GM12878 (cell line): ENCODE data around the gene SCUBE3. TPM values are rescaled to one million over a fixed set of nuclear protein-coding genes. Genes with fewer than 3 reads are reported as not detected.

ENCODE experiments used
- ATAC-seq: fragments of 200-7000 bp; cut with Tn5 transposase; 3 replicates; pipeline ENCODE4 v1.9.1; 2020; ENCODE audit warnings: mild to moderate bottlenecking, moderate library complexity
- BruUV-seq: library from RNA; stranded (reverse); fragments of 400-500 nt; replicated peaks from 2 replicates; lab custom pipeline; 2021; lab: Mats Ljungman, UMichigan
- CTCF ChIA-PET: fragments of 300-600 bp; sonication (Branson Sonifier 250); formaldehyde crosslinking; extraction: SDS; loops from one replicate; lab custom pipeline; 2021; ENCODE audit warnings: inconsistent platforms; lab: Yijun Ruan, JAX
- POLR2A ChIA-PET: fragments of 350-600 bp; formaldehyde crosslinking; extraction: SDS; loops from one replicate; lab custom pipeline; 2021; ENCODE audit warnings: inconsistent platforms; lab: Charles Lee
- RAD21 ChIA-PET: fragments of 300-600 bp; sonication (Branson Sonifier 250); formaldehyde crosslinking; loops from one replicate; lab custom pipeline; 2023; ENCODE audit warnings: antibody characterized with exemption; ENCODE audit not compliant: unreplicated experiment; lab: Charles Lee
- SMC1A ChIA-PET: fragments of 300-600 bp; sonication (Branson Sonifier 250); formaldehyde crosslinking; loops from one replicate; lab custom pipeline; 2023; ENCODE audit not compliant: unreplicated experiment, uncharacterized antibody; lab: Charles Lee
- DNase-seq: peaks from one replicate; pipeline ENCODE4 v3.0.0-alpha.2; 2011; ENCODE audit warnings: low read depth, low spot score
- FAIRE-seq: peaks from 3 replicates; lab custom pipeline; 2011; peaks lifted over from hg19 to GRCh38; lab: Jason Lieb, UNC
- H2AFZ ChIP-seq: 2 replicates; pipeline ENCODE4 v1.6.0; 2011; ENCODE audit warnings: low read depth, low read length, control low read depth; ENCODE audit not compliant: control insufficient read depth
- H3K27ac ChIP-seq: 2 replicates; pipeline ENCODE4 v1.5.1; 2011; ENCODE audit warnings: control low read depth; ENCODE audit not compliant: control insufficient read depth, insufficient read depth
- H3K27me3 ChIP-seq, 2 experiments: replicated peaks in 1 of 2; 2 replicates each; pipeline versions ENCODE4 v1.6.0 to v1.6.1; 2011; ENCODE audit warnings: low read length in 1 of 2; ENCODE audit not compliant: control insufficient read depth in 2 of 2, insufficient read depth in 2 of 2
- H3K36me3 ChIP-seq, 2 experiments: 2 replicates each; pipeline ENCODE4 v1.5.1; 2011; ENCODE audit warnings: low read length in 1 of 2; ENCODE audit not compliant: control insufficient read depth in 2 of 2, insufficient read depth in 2 of 2
- H3K4me1 ChIP-seq: 2 replicates; pipeline ENCODE4 v1.6.1; 2011; ENCODE audit warnings: mild to moderate bottlenecking, low read length, moderate library complexity, mixed read lengths; ENCODE audit not compliant: control insufficient read depth, insufficient read depth
- H3K4me2 ChIP-seq: 2 replicates; pipeline ENCODE4 v1.6.0; 2011; ENCODE audit warnings: control low read depth; ENCODE audit not compliant: control insufficient read depth, insufficient read depth
- H3K4me3 ChIP-seq: fragments of 200-600 bp; sonication (generic); 2 replicates; pipeline ENCODE4 v1.5.1; 2016
- H3K79me2 ChIP-seq: 2 replicates; pipeline ENCODE4 v1.6.0; 2011; ENCODE audit warnings: low read length; ENCODE audit not compliant: control insufficient read depth, insufficient read depth
- H3K9ac ChIP-seq: 2 replicates; pipeline ENCODE4 v1.8.0; 2011; ENCODE audit warnings: low read length, control low read depth, mixed read lengths; ENCODE audit not compliant: control insufficient read depth, insufficient read depth
- H3K9me3 ChIP-seq: replicated peaks from 3 replicates; pipeline ENCODE4 v1.5.1; 2011; ENCODE audit warnings: mild to moderate bottlenecking, low read length; ENCODE audit not compliant: control insufficient read depth, insufficient read depth
- H4K20me1 ChIP-seq: 2 replicates; pipeline ENCODE4 v1.6.0; 2011; ENCODE audit not compliant: control insufficient read depth, insufficient read depth
- CHD4 ChIP-seq: fragments of 200-600 bp; sonication (generic); IDR thresholded peaks from 2 replicates; pipeline ENCODE4 v1.6.1; 2016; ENCODE audit warnings: mild to moderate bottlenecking
- GATAD2B ChIP-seq: fragments of 450-650 bp; conservative IDR thresholded peaks from 2 replicates; pipeline ENCODE4 v1.6.1; 2017; ENCODE audit warnings: low read depth, mild to moderate bottlenecking, moderate library complexity
- KDM1A ChIP-seq: fragments of 200-600 bp; sonication (generic); IDR thresholded peaks from 2 replicates; pipeline ENCODE4 v1.6.1; 2016; ENCODE audit warnings: borderline replicate concordance
- NR2C1 ChIP-seq: fragments of 450-650 bp; IDR thresholded peaks from 2 replicates; pipeline ENCODE4 v1.6.1; 2017; ENCODE audit warnings: antibody characterized with exemption, mild to moderate bottlenecking, moderate library complexity
- NRF1 ChIP-seq: conservative IDR thresholded peaks from 2 replicates; pipeline ENCODE4 v1.6.1; 2011; ENCODE audit warnings: mild to moderate bottlenecking, low read depth, low read length, improper control_type of control experiment
- SIN3A ChIP-seq: IDR thresholded peaks from 2 replicates; pipeline ENCODE4 v1.6.1; 2012; ENCODE audit warnings: low read depth, low read length, improper control_type of control experiment
- SUPT20H ChIP-seq: IDR thresholded peaks from 2 replicates; pipeline ENCODE4 v1.6.1; 2011; ENCODE audit warnings: low read depth, mild to moderate bottlenecking, low read length, moderate library complexity, borderline replicate concordance; ENCODE audit not compliant: control insufficient read depth
- WGBS: methylation state at CpG from one replicate; pipeline ENCODE4 v1.1.6; 2016; ENCODE audit warnings: low lambda C conversion rate; ENCODE audit not compliant: insufficient replicate concordance, insufficient coverage; ENCODE audit errors: missing lambda C conversion rate; 5-methylcytosine and 5-hydroxymethylcytosine counted together
- in situ Hi-C: fragments of 300-500 bp; cut with MboI; formaldehyde crosslinking; loops from 9 replicates; pipeline ENCODE4 v1.14.3; 2018; ENCODE audit warnings: mixed read lengths
- intact Hi-C: fragments of 100-400 bp; cut with micrococcal nuclease; formaldehyde crosslinking; loops from one replicate; pipeline ENCODE4 v1.14.2; 2022; ENCODE audit not compliant: unreplicated experiment
- polyA plus RNA-seq, 11 experiments: library from polyadenylated mRNA; depleted of rRNA in 4 of 11; unstranded in 6 of 11; stranded (reverse) in 5 of 11; fragments of >200 nt; fragmentation: Nextera tagmentation in 4 of 11; fragmentation: Illumina TruSeq in 1 of 11; extraction: Ambion mirVana in 4 of 11; extraction: Trizol in 1 of 11; gene quantifications; 1 replicate in 1 of 11; 2 replicates in 10 of 11; pipeline versions ENCODE4 v1.2.1 to v1.2.3, GENCODE V29; 2011 to 2016; ENCODE audit warnings: inconsistent platforms in 2 of 11, missing spikeins in 2 of 11, low read depth in 1 of 11
- total RNA-seq, 4 experiments: library from RNA; depleted of rRNA in 3 of 4; stranded (reverse); fragments of >200 nt in 3 of 4; fragmentation: Illumina TruSeq in 1 of 4; extraction: Trizol in 1 of 4; gene quantifications; 2 replicates each; pipeline versions ENCODE4 v1.2.1 to v1.2.3, GENCODE V29; 2013 to 2021
- TF ChIP-seq, protein P1 (sequence below): IDR thresholded peaks from 2 replicates; pipeline ENCODE4 v1.6.1; 2012; ENCODE audit warnings: improper control_type of control experiment, low read depth, low read length; ENCODE audit not compliant: insufficient replicate concordance
- TF ChIP-seq, protein P2 (sequence below): fragments of 450-650 bp; IDR thresholded peaks from 2 replicates; pipeline ENCODE4 v1.6.1; 2017; ENCODE audit warnings: mild to moderate bottlenecking, low read depth, inconsistent platforms; ENCODE audit not compliant: poor library complexity, severe bottlenecking
- TF ChIP-seq, protein P3 (sequence below): IDR thresholded peaks from 2 replicates; pipeline ENCODE4 v1.6.1; 2012; ENCODE audit warnings: low read depth, low read length, improper control_type of control experiment

SCUBE3 gene
- total and polyA plus RNA-seq, 10 of the 15 experiments (the other 5 are each of a cell fraction or from before 2014, with no cell fraction given), result under 0.01 to 0.20 (median 0.07) TPM; not detected in 4

GRCh38 chr6:35242486-35242885, 28.7 kb downstream of the SCUBE3 start (continued):
- TF ChIP-seq, protein P1, sequence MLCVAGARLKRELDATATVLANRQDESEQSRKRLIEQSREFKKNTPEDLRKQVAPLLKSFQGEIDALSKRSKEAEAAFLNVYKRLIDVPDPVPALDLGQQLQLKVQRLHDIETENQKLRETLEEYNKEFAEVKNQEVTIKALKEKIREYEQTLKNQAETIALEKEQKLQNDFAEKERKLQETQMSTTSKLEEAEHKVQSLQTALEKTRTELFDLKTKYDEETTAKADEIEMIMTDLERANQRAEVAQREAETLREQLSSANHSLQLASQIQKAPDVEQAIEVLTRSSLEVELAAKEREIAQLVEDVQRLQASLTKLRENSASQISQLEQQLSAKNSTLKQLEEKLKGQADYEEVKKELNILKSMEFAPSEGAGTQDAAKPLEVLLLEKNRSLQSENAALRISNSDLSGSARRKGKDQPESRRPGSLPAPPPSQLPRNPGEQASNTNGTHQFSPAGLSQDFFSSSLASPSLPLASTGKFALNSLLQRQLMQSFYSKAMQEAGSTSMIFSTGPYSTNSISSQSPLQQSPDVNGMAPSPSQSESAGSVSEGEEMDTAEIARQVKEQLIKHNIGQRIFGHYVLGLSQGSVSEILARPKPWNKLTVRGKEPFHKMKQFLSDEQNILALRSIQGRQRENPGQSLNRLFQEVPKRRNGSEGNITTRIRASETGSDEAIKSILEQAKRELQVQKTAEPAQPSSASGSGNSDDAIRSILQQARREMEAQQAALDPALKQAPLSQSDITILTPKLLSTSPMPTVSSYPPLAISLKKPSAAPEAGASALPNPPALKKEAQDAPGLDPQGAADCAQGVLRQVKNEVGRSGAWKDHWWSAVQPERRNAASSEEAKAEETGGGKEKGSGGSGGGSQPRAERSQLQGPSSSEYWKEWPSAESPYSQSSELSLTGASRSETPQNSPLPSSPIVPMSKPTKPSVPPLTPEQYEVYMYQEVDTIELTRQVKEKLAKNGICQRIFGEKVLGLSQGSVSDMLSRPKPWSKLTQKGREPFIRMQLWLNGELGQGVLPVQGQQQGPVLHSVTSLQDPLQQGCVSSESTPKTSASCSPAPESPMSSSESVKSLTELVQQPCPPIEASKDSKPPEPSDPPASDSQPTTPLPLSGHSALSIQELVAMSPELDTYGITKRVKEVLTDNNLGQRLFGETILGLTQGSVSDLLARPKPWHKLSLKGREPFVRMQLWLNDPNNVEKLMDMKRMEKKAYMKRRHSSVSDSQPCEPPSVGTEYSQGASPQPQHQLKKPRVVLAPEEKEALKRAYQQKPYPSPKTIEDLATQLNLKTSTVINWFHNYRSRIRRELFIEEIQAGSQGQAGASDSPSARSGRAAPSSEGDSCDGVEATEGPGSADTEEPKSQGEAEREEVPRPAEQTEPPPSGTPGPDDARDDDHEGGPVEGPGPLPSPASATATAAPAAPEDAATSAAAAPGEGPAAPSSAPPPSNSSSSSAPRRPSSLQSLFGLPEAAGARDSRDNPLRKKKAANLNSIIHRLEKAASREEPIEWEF, result no peak
- TF ChIP-seq GATAD2B (no peak), KDM1A (no peak)
- TF ChIP-seq, protein P2, sequence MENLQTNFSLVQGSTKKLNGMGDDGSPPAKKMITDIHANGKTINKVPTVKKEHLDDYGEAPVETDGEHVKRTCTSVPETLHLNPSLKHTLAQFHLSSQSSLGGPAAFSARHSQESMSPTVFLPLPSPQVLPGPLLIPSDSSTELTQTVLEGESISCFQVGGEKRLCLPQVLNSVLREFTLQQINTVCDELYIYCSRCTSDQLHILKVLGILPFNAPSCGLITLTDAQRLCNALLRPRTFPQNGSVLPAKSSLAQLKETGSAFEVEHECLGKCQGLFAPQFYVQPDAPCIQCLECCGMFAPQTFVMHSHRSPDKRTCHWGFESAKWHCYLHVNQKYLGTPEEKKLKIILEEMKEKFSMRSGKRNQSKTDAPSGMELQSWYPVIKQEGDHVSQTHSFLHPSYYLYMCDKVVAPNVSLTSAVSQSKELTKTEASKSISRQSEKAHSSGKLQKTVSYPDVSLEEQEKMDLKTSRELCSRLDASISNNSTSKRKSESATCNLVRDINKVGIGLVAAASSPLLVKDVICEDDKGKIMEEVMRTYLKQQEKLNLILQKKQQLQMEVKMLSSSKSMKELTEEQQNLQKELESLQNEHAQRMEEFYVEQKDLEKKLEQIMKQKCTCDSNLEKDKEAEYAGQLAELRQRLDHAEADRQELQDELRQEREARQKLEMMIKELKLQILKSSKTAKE, result no peak
- TF ChIP-seq, all 136 proteins: peak for 0

DNA sequence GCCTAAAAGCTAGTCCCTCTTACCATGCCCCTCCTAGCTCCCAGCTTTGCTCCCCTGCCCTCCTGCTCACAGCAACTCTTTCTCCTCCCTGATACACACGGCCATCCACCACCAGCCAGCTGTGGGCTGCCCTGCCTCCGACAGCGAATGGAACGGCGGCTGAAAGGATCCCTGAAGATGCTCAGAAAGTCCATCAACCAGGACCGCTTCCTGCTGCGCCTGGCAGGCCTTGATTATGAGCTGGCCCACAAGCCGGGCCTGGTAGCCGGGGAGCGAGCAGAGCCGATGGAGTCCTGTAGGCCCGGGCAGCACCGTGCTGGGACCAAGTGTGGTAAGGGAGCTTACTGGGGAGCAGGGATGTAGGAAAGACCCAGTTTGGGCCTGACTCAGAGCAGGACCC, 29.1 kb downstream of the SCUBE3 start:
- ChIA-PET POLR2A (interaction anchor here (0.8 kb wide), 1 partner anchor 226 kb away, joined by 3 read pairs; no protein-coding TSS in a partner anchor), SMC1A (no interaction called here), RAD21 (no interaction called here), CTCF (interaction anchor here (4.2 kb wide), 1 partner anchor 14 kb away, joined by 52 read pairs; no protein-coding TSS in a partner anchor)
- no peaks in the 10 kb centered on the region for H3K79me2 ChIP-seq
- in situ Hi-C loops, result no loop called here
- H3K4me2 ChIP-seq, result no peak overlapping the region
- H4K20me1 ChIP-seq, result peaks cover 4% of the 10 kb centered on the region; the same call in 1 of the 2 replicates
- no peak overlapping the region for H2AFZ ChIP-seq
- DNase-seq (no peak), ATAC-seq (no peak), FAIRE-seq (no peak)
- peaks cover 4% of the 10 kb centered on the region for H3K4me1 ChIP-seq
- no TSS peak for BruUV-seq
- H3K4me3 ChIP-seq, result no peak overlapping the region
- no peaks in the 10 kb centered on the region for H3K36me3 ChIP-seq
- H3K9me3 ChIP-seq, result no peaks in the 10 kb centered on the region
- H3K27me3 ChIP-seq, result no peaks in the 10 kb centered on the region
- intact Hi-C loops, result loop anchor here (5.0 kb wide), 1 partner anchor 36 kb away; no protein-coding TSS in a partner anchor
- no peak for TF ChIP-seq NR2C1
- TF ChIP-seq NRF1, result no peak
- TF ChIP-seq, protein P3, sequence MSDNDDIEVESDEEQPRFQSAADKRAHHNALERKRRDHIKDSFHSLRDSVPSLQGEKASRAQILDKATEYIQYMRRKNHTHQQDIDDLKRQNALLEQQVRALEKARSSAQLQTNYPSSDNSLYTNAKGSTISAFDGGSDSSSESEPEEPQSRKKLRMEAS, result no peak
- no peak for TF ChIP-seq SIN3A
- no peak for TF ChIP-seq CHD4
- TF ChIP-seq SUPT20H, result no peak
- WGBS, result 86% methylated on average over 13 of the region's 13 CpGs
- no peak overlapping the region for H3K27ac ChIP-seq
- H3K9ac ChIP-seq, result no peak overlapping the region
